Loucy (cell line): ENCODE data around the gene CRISP3.

ENCODE experiments used
- EZH2phosphoT487 ChIP-seq: fragments of 200-600 bp; IDR thresholded peaks from 2 replicates; pipeline ENCODE4 v1.6.1; 2018; ENCODE audit warnings: antibody characterized with exemption, mild to moderate bottlenecking, moderate library complexity, borderline replicate concordance
- TF ChIP-seq, protein P1 (sequence below): fragments of 200-600 bp; sonication (generic); conservative IDR thresholded peaks from 2 replicates; pipeline ENCODE4 v1.5.1; 2014; ENCODE audit warnings: mild to moderate bottlenecking, antibody characterized with exemption, low read length

DNA sequence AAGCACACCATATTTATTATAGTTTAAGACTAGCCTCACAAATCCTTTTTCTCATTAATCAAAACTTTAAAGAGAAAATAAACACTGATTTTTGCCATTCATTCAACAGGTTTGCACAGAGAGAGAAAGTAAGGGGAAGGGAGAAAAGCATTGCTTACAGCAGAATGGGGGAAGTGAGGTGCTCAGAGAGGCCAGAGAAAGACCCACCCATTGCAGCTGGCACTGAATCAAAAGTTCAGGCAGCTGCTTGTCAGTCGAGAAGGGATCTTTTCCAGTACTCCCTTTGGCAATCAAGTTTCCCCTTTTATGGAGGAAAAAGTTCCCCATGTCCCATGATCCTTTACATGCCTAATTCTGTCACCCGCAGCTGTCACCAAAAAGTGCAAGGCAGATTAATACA lies 22.9 kb downstream of the CRISP3 start:
- TF ChIP-seq, protein P1, sequence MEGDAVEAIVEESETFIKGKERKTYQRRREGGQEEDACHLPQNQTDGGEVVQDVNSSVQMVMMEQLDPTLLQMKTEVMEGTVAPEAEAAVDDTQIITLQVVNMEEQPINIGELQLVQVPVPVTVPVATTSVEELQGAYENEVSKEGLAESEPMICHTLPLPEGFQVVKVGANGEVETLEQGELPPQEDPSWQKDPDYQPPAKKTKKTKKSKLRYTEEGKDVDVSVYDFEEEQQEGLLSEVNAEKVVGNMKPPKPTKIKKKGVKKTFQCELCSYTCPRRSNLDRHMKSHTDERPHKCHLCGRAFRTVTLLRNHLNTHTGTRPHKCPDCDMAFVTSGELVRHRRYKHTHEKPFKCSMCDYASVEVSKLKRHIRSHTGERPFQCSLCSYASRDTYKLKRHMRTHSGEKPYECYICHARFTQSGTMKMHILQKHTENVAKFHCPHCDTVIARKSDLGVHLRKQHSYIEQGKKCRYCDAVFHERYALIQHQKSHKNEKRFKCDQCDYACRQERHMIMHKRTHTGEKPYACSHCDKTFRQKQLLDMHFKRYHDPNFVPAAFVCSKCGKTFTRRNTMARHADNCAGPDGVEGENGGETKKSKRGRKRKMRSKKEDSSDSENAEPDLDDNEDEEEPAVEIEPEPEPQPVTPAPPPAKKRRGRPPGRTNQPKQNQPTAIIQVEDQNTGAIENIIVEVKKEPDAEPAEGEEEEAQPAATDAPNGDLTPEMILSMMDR: no peak
- TF ChIP-seq EZH2phosphoT487: no peak
